GM12878 (cell line): ENCODE results near the gene GAK.
"Not testable (repeated sequence)": the region's sequence is repeated elsewhere in the genome, so short reads cannot be mapped to it uniquely, and the experiment has no call there.

Experiments used
- GABPA ChIP-seq: IDR thresholded peaks from 2 replicates; pipeline ENCODE4 v1.6.1; 2014; ENCODE audit warnings: antibody characterized with exemption, low read depth, mild to moderate bottlenecking, inconsistent platforms
- JUNB ChIP-seq: IDR thresholded peaks from 2 replicates; pipeline ENCODE4 v1.6.1; 2016; ENCODE audit warnings: antibody characterized with exemption, mild to moderate bottlenecking
- POLR2A ChIP-seq: IDR thresholded peaks from 2 replicates; pipeline ENCODE4 v1.6.1; 2011; ENCODE audit warnings: low read depth, mild to moderate bottlenecking, low read length
- POLR2AphosphoS5 ChIP-seq: IDR thresholded peaks from 2 replicates; pipeline ENCODE4 v1.6.1; 2011; ENCODE audit warnings: mild to moderate bottlenecking, low read length, inconsistent platforms
- RAD21 ChIP-seq: IDR thresholded peaks from 2 replicates; pipeline ENCODE4 v1.6.1; 2011; ENCODE audit warnings: mild to moderate bottlenecking, low read depth, low read length, moderate library complexity; ENCODE audit not compliant: insufficient read depth
- RFX5 ChIP-seq: IDR thresholded peaks from 2 replicates; pipeline ENCODE4 v1.6.1; 2011; ENCODE audit warnings: low read depth, low read length, improper control_type of control experiment
- TCF12 ChIP-seq: IDR thresholded peaks from 2 replicates; pipeline ENCODE4 v1.6.1; 2011; ENCODE audit warnings: low read depth, mild to moderate bottlenecking, low read length
- YY1 ChIP-seq: IDR thresholded peaks from 2 replicates; pipeline ENCODE4 v1.6.1; 2011; ENCODE audit warnings: low read depth, mild to moderate bottlenecking, low read length
- ZNF24 ChIP-seq: fragments of 450-650 bp; IDR thresholded peaks from 2 replicates; pipeline ENCODE4 v1.6.1; 2017; ENCODE audit warnings: antibody characterized with exemption, mild to moderate bottlenecking
- ZNF274 ChIP-seq: IDR thresholded peaks from one replicate; pipeline ENCODE4 v1.8.0; 2011; ENCODE audit not compliant: insufficient read length, insufficient read depth
- ZZZ3 ChIP-seq: IDR thresholded peaks from 2 replicates; pipeline ENCODE4 v1.6.1; 2011; ENCODE audit warnings: low read depth; ENCODE audit not compliant: control insufficient read depth, insufficient read length
- TF ChIP-seq, protein P1 (sequence below), 3 experiments: IDR thresholded peaks in 2 of 3; conservative IDR thresholded peaks in 1 of 3; 2 replicates each; pipeline ENCODE4 v1.5.1; 2011; ENCODE audit warnings: low read depth in 3 of 3, low read length in 3 of 3, mild to moderate bottlenecking in 3 of 3, control low read depth in 2 of 3, moderate library complexity in 2 of 3, inconsistent platforms in 1 of 3, mixed read lengths in 1 of 3; ENCODE audit not compliant: control insufficient read depth in 2 of 3, insufficient read depth in 1 of 3; ENCODE audit errors: extremely low read depth in 1 of 3

DNA sequence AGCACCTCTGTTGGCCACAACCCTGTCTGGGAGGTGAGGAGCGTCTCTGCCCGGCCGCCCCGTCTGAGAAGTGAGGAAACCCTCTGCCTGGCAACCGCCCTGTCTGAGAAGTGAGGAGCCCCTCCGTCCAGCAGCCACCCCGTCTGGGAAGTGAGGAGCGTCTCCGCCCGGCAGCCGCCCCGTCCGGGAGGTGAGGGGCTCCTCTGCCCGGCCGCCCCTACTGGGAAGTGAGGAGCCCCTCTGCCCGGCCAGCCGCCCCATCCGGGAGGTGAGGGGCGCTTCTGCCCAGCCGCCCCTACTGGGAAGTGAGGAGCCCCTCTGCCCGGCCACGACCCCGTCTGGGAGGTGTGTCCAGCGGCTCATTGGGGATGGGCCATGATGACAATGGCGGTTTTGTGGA is 43.9 kb upstream of the GAK start:
- TF ChIP-seq, protein P1, sequence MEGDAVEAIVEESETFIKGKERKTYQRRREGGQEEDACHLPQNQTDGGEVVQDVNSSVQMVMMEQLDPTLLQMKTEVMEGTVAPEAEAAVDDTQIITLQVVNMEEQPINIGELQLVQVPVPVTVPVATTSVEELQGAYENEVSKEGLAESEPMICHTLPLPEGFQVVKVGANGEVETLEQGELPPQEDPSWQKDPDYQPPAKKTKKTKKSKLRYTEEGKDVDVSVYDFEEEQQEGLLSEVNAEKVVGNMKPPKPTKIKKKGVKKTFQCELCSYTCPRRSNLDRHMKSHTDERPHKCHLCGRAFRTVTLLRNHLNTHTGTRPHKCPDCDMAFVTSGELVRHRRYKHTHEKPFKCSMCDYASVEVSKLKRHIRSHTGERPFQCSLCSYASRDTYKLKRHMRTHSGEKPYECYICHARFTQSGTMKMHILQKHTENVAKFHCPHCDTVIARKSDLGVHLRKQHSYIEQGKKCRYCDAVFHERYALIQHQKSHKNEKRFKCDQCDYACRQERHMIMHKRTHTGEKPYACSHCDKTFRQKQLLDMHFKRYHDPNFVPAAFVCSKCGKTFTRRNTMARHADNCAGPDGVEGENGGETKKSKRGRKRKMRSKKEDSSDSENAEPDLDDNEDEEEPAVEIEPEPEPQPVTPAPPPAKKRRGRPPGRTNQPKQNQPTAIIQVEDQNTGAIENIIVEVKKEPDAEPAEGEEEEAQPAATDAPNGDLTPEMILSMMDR (IDR thresholded peaks at IDR 0.05 in 2 of 3, conservative IDR thresholded peaks at IDR 0.05 in 1 of 3; ENCODE audit: control insufficient read depth in 2 of 3, extremely low read depth in 1 of 3, insufficient read depth in 1 of 3, low read depth in 3 of 3, low read length in 3 of 3), result not testable (repeated sequence)
- TF ChIP-seq ZNF24, ZNF274, POLR2A, RAD21, GABPA, JUNB, POLR2AphosphoS5, ZZZ3, YY1, TCF12, RFX5: not testable (repeated sequence)
